Skeletal muscle cell (primary cell): ENCODE measurements around the gene ACTN1.

Source experiments
- DNase-seq: peaks from one replicate; pipeline ENCODE4 v3.0.0-alpha.2; 2010; ENCODE audit warnings: low read depth
- H3K4me3 ChIP-seq: 2 replicates; pipeline ENCODE4 v1.5.1; 2011; ENCODE audit warnings: low read depth, mild to moderate bottlenecking, control low read depth, low read length, moderate library complexity

ACTN1 gene

DNA sequence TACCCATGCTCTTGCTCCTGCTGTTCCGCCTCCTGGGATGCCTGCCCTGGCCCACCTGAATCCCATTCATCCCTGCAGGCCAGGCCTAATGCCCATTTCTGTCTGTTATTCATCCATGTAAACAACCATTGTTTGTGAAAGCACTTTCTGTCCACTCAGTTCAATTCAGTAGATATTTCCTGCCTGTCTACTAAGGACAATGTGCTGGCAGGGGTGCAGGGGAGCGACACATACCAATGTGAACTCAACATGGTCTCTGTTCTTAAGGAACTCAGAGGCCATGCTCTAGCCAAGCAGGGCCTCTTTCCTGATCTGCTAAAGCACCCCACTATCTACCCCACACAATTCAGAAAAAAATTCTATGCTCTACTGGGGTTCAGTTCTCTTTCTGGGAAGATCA lies 97.7 kb downstream of the ACTN1 start:
- no peak for DNase-seq
- H3K4me3 ChIP-seq = no peak overlapping the region

DNA sequence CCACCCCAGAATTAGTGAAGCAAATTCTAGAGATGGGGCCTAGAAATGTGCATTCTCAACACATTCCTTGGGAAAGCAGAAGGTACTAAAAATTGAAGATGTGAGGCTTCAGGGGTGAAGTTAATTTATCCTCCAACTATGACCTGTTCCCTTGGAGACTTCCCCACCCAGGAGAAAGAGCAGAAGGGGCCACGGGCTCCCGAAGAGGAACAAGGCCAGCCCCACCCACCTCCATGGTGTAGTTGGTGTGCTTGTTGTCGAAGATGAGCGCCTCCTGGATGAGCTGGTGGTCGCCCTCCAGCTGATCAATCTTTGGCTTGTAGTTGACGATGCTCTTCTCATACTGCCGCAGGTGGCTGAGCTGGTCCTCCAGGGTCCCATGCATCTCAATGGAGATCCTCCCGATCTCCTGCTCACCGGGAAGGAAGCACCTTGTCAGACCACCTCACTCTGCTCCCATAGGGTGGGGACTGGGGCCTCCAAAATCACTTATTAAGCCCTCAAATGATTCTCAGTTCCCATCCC lies 98.5 kb downstream of the ACTN1 start:
- H3K4me3 ChIP-seq = no peak overlapping the region
- DNase-seq = no peak

DNA sequence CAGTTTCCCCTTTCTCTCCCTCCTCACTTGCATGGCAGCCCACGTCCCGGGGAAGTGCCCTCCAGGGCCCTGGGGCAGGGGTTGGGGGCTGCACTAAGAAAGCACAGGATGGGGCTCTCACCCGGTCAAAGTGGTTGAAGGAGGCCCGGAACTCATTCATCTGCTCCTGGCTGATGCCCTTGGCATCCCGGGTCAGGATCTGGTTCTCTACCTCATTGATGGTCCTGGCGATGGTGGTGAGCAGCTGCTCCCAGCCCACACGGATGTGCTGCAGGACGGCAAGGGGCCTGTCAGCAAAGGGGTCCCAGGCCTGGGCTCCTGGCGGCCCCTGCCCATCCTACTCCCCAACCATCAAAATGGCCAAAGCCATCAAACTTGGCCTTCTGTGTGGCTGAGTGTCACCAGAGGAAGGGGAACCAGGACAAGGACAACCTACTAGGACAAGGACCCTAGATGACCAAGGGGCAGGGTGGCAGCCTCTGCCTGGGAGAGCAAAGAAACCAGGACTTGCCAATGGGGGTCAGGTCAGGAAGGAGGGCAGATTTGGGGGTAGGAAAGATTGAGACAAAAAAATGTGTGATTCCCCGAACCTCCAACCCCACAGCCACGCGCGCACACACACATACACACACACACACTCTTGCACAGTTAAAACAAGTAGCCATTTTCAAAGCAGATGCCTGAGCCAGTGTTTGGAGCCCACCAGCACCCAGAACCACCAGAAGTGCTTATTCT lies 99.1 kb downstream of the ACTN1 start:
- no peak for DNase-seq
- no peak overlapping the region for H3K4me3 ChIP-seq

GRCh38 chr14:68879321-68879781 lies 99.8 kb downstream of the ACTN1 start:
- no peak overlapping the region for H3K4me3 ChIP-seq
- DNase-seq = no peak

DNA sequence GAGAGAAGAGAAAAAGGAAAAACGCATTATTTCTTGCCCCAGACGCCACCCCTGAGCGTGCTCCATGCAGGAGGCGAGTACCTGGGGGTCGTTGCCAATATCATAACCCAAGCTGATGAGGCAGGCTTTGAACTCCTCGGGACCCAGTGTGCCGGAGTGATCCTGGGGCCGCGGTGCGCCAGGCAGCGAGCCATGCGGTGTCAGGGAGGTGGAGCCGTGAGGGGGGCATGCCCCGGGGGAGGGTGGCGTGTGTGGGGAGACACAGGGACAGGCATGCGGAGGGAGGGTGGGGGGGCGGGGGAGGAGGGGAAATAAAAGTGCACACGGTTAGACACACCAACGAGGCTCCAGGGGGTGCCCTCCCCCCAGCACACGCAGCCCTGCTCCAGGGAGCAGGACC lies 100.2 kb downstream of the ACTN1 start:
- no peak overlapping the region for H3K4me3 ChIP-seq
- no peak for DNase-seq

DNA sequence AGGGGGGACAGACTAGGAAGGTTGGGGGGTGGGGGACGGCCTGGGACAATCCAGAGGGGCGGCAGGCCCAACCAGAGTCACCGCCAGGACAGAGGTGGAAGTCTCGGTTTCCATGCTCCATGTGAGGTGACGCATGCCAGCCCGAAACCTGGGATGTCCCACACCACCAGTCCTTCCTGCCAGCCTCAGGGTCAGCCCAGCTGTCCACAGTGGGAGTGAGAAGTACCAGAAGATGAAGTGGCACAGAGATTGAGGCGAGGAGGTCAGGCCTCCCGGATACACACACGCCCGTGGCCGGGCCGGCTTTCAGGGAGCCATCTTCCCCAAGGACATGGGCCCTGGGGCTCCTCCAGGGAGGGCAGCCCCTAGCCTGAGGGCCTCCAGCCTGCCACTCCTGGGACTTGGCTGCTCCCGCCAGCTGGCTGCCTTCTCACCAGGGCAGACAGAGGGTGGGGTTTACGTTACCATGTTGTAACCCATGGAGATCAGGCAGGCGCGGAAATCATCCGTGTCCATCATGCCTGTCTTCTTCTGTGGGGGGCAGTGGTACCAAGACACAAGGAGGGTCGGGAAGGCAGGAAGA lies 101.0 kb downstream of the ACTN1 start:
- no peak overlapping the region for H3K4me3 ChIP-seq
- no peak for DNase-seq

DNA sequence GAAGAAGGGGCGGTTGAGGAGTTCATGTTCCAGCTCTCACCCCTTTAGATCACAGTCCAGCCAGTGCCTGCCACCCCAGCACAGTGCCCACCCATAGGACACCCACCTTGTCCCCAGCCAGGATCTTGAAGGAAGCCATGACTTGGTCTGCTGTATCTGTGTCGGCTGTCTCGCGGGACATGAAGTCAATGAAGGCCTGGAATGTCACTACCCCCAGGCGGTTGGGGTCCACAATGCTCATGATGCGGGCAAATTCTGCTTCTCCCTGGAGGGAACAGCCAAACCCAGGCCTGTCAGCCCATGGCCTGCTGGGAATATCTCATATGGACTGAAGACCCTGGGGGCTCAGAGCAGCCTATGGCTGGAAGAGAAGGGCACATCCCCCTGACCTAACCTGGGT lies 102.1 kb downstream of the ACTN1 start:
- DNase-seq = no peak
- no peak overlapping the region for H3K4me3 ChIP-seq

- DNase-seq = no peak
- H3K4me3 ChIP-seq = peak overlapping the region; percentile 20
These were observed 104.4 kb downstream of the ACTN1 start for GRCh38 chr14:68874746-68875155.

GRCh38 chr14:68873376-68873775 lies 105.7 kb downstream of the ACTN1 start:
- no peak for DNase-seq
- no peak overlapping the region for H3K4me3 ChIP-seq

DNA sequence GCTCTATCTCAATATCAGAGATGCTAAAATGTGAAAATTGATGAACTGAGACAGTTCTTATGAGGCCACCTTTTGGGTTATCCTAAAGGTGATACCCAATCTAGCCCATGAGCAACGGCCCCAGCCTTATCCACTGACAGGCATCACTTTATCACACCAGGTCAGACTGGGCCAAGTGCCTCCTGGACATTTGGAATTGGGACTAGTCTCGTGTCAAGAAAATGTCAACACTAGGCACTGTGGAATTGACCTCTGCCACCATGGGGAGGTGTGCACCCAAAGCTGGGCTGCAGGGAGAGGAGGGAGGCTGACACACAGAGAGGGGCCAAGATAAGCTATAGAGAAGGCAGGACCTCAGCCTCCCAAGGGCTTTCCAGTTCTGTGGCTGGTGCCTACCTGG lies 107.7 kb downstream of the ACTN1 start:
- H3K4me3 ChIP-seq = no peak overlapping the region
- no peak for DNase-seq

DNA sequence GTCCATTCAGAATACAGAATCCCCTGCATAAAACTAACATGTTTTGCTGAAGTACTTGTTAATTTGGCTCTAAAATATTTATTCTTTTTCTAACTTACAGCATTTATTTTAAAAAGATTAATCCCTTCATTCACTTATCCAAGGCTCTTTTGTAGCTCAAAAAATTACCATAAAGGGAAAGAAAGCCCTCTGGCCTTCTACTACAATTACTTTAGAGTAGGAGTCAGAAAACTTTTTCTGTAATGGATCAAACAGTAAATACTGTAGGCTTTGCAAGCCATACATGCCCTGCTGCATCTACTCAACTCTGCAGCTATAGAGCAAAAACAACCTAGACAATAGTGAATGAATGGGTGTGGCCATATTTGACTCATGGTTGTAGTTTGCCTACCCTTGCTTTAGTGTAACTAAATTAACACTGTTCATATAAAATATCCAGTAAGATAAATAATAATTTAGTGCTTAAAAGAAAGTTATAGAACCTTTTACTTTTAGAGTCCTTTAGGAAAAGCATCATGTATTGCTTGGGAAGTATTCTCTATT lies 112.0 kb downstream of the ACTN1 start:
- H3K4me3 ChIP-seq = no peak overlapping the region
- DNase-seq = no peak

DNA sequence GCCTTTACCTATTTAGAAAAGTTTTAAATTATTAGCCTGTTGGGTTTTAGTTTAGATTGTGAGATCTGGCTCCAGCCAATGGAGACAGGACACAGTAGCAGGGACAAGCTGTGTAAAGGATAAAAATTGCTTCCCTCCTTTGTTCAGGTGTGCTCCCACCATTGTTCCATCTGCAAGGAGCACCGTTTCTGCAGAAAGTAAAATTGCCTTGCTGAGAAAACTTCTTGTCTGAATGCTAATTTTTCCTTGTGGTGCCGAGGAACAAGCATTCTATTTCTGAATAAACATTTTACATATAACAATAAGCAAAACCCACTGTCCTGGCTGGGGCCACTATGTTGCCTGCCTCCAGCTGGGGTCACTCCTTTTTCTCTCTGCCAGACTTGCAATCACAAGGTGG lies 113.6 kb downstream of the ACTN1 start:
- no peak for DNase-seq
- H3K4me3 ChIP-seq = no peak overlapping the region

DNA sequence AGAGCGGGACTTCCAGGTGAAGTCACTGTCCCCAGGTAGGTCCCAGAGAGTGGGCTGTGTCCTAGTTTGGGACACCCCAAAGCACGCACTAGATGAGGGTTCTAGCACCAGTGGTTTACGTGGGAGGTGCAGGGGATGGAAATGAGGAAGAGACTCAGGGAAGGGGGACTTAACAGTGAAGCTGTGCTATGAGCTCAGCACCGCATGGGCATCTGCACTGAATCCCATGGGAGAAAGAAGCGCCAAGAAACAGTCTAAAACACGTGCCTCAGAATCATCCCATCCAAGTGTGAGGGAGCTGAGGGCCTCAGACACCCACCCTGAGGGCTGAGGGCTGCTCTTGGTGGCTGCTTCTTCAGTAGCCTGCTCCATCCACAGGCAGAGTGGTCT lies 114.7 kb downstream of the ACTN1 start:
- DNase-seq = no peak
- no peak overlapping the region for H3K4me3 ChIP-seq

DNA sequence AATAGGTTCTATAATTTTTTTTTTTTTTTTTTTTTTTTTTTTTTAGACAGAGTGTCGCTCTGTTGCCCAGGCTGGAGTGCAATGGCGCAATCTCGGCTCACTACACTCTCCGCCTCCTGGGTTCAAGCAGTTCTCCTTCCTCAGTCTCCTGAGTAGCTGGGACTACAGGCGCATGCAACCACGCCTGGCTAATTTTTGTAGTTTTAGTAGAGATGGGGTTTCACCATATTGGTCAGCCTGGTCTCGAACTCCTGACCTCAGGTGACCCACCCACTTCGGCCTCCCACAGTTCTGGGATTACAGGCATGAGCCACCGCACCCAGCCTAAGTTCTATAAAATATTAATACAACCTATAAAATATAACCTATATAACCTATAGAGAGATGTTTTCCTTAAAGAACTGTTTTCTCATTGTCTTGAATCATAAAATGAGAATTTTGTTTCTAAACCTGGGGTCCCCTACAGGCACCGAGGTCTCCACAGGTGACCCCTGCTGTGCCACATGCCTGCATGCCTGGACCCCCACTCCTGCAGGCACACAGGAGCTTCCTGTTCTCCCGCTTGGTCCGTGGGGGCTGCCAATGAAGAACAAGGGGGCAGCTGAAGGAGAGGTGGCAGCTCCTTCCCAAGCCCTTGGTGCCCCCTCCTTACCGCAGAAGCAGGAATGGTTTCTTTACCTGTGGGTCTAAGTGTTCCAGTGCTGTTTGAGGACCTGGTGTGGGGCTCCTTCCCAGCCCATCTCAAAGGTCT lies 115.3 kb downstream of the ACTN1 start:
- H3K4me3 ChIP-seq = no peak overlapping the region

DNA sequence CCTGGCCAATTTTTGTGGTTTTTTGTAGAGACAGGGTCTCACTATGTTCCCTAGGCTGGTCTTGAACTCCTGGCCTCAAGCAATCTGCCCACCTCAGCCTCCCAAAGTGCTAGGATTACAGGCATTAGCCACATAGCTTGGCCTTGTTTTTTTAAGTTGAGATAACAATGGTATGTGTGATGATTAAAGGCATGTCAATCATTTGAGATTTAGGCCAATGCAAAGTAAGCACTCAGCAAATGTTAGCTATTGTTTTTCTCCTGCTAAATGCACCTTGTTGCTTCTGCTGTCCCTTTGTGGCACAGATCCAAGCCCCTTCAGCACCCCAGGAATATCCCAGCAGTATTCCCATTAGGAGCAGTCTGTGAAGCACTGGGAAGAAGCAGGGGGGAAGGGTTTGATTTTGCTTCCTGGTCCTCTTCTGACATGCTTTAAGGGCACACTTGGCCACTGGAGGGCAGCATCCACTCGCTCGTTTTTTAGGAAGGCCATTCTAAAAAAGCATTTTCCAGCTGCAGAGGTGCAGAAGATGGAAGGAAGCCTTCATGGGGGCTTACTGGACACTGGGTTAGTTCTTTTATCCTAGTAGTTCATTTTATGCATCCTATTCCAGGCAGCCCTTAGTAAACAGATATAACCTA lies 116.0 kb downstream of the ACTN1 start:
- DNase-seq = peak; percentile 33

More for the DNA sequence above, 115.3 kb downstream of the ACTN1 start:
- DNase-seq = no peak

GRCh38 chr14:68860771-68861170 lies 118.3 kb downstream of the ACTN1 start:
- H3K4me3 ChIP-seq = no peak overlapping the region
- no peak for DNase-seq

More for the DNA sequence above, 116.0 kb downstream of the ACTN1 start:
- H3K4me3 ChIP-seq = no peak overlapping the region

DNA sequence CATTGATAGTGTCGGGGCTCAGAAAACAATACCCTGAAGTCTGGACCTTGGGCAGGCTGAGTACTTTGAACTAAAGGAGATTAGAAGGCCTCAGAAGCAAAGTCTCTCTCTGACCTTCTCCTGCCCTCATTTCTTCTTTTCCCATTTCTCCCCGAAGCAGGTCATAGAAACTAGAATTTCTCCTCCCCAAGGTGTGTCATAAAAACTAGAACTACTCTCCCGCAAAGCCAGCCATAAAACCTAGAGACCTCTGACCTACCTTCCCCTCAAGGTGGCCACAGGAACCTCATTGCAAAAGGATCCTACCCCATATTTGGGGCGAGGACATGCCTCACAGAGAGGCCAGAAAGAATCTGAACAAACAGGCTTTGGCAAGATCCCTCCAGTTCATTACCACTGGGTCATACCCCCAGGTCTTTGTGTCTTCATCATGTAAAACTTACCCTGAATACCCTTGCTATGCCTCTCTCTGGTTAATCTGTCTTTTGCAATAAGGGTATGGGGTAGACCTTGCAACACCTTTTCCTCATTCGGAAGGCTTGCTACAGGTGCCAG lies 121.5 kb downstream of the ACTN1 start:
- H3K4me3 ChIP-seq = no peak overlapping the region
- no peak for DNase-seq

- H3K4me3 ChIP-seq = no peak overlapping the region
- no peak for DNase-seq
These were observed 122.5 kb downstream of the ACTN1 start for GRCh38 chr14:68856572-68856971.

DNA sequence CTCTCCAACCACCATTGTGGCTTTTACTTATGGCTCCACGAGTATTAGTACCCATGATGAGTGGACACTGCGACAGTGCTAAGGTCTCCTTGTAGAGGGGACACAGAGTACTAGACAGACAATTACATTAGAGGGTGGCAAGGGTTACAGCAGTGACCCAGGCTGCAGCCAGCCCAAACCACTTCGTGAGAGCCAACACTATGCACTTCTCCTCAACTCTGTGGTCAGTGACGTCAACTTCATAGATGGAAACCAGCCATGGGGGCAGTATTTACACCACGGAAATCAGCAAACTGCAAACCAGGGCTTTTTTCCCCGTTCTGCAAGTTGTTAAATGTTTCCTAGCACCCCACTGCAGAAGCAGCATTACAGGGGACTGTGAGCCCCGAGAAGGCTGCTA lies 124.7 kb downstream of the ACTN1 start:
- no peak overlapping the region for H3K4me3 ChIP-seq
- no peak for DNase-seq
